ENCODE measurements around the gene RGR. TPM values are rescaled to one million over a fixed set of nuclear protein-coding genes. Genes with fewer than 3 reads are reported as not detected.
A peak's percentile ranks its signal among the peaks of the same experiment; 100 is the strongest.

Gene RGR
- total and polyA plus RNA-seq, 8 donors, result 0.18 to 2.7 TPM; not detected in 6

GRCh38 chr10:84290235-84290634 lies 45.4 kb downstream of the RGR start:
- WGBS, 5 donors, result 54 to 74% (median 70%) methylated on average over 3 of the region's 3 CpGs
- intact Hi-C loops (cut with DNase I; ENCODE audit: low total_unique reads), result no loop called here
- H3K9me3 ChIP-seq, result no peaks in the 10 kb centered on the region
- H3K36me3 ChIP-seq, result no peaks in the 10 kb centered on the region
- H3K4me3 ChIP-seq, result no peak overlapping the region
- no peak for TF ChIP-seq CTCF (IDR thresholded peaks at IDR 0.05)
- H3K4me1 ChIP-seq, result no peaks in the 10 kb centered on the region
- peaks cover 0 to 4% (median 0%) of the 10 kb centered on the region in 3 donors for H3K27me3 ChIP-seq
- DNase-seq, result no peak
- no peak overlapping the region for H3K27ac ChIP-seq

- Histone ChIP-seq H3K4me3 (no peak overlapping the region), H3K36me3 (no peaks in the 10 kb centered on the region), H3K9me3 (no peaks in the 10 kb centered on the region), H3K27ac (no peak overlapping the region), H3K27me3 (peaks cover 0 to 4% (median 0%) of the 10 kb centered on the region in 3 donors), H3K4me1 (no peaks in the 10 kb centered on the region)
- WGBS, 5 donors, result 28 to 38% (median 37%) methylated on average over 1 of the region's 1 CpG
- TF ChIP-seq CTCF (IDR thresholded peaks at IDR 0.05) (no peak), EP300 (IDR thresholded peaks at IDR 0.05) (no peak), POLR2AphosphoS5 (IDR thresholded peaks at IDR 0.05) (no peak), POLR2A (IDR thresholded peaks at IDR 0.05) (no peak)
- DNase-seq, result peak in 1 of 2 donors; percentile 78
- intact Hi-C loops (cut with DNase I; ENCODE audit: low total_unique reads), result no loop called here
Observed at GRCh38 chr10:84291384-84291783, 46.5 kb downstream of the RGR start.

DNA sequence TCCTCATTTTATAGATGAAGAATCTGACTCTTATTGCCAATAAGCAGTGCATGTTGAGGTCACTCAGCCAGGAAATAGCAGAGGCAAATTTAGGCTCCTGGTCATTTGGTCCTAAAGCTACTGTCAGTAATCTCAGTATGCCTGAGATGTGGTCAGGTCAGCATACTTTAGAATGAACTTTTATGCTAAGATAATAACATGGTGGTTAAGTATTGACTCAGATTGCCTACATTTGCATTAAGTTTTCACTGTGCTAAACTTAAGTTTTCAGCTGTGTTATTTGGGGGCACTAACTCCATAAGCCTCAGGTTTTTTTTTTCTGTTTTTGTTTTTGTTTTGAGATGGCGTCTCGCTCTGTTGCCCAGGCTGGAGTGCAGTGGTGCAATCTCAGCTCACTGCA lies 47.6 kb downstream of the RGR start:
- Histone ChIP-seq H3K4me1 (no peaks in the 10 kb centered on the region), H3K27me3 (peaks cover 0 to 4% (median 0%) of the 10 kb centered on the region in 3 donors), H3K9me3 (no peaks in the 10 kb centered on the region), H3K36me3 (no peaks in the 10 kb centered on the region), H3K4me3 (no peak overlapping the region), H3K27ac (no peak overlapping the region)
- intact Hi-C loops (cut with DNase I; ENCODE audit: low total_unique reads), result no loop called here
- TF ChIP-seq POLR2A (IDR thresholded peaks at IDR 0.05) (no peak), EP300 (IDR thresholded peaks at IDR 0.05) (no peak), CTCF (IDR thresholded peaks at IDR 0.05) (no peak), POLR2AphosphoS5 (IDR thresholded peaks at IDR 0.05) (no peak)
- no peak for DNase-seq
- 91 to 100% (median 94%) methylated on average over 2 of the region's 2 CpGs for WGBS, 5 donors

DNA sequence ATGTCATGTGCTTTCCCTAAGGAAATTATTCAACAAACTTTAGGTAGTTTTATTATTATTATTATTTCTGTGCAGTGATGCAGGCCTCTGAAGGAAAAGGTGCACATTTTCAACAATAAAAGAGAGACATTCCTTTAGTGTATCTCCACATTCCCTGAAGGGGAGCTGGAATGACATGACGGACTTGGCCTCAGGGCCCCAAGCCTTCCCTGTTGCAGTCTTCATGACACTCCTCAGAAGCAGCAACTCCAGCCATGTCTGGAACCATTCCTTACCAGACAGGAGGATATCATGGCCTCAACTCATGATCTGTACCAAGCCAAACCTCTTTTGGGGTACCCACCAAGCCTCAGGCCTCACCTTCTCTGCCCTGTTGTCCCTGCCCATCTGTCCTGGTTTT lies 48.3 kb downstream of the RGR start:
- TF ChIP-seq POLR2A (IDR thresholded peaks at IDR 0.05) (no peak), POLR2AphosphoS5 (IDR thresholded peaks at IDR 0.05) (no peak)
- intact Hi-C loops (cut with DNase I; ENCODE audit: low total_unique reads), result no loop called here
- Histone ChIP-seq H3K27me3 (peaks cover 0 to 4% (median 0%) of the 10 kb centered on the region in 3 donors), H3K36me3 (no peaks in the 10 kb centered on the region), H3K27ac (no peak overlapping the region), H3K4me3 (no peak overlapping the region), H3K9me3 (no peaks in the 10 kb centered on the region), H3K4me1 (no peaks in the 10 kb centered on the region)
- no peak for DNase-seq
- 81 to 100% (median 92%) methylated on average over 1 of the region's 1 CpG for WGBS, 5 donors

DNA sequence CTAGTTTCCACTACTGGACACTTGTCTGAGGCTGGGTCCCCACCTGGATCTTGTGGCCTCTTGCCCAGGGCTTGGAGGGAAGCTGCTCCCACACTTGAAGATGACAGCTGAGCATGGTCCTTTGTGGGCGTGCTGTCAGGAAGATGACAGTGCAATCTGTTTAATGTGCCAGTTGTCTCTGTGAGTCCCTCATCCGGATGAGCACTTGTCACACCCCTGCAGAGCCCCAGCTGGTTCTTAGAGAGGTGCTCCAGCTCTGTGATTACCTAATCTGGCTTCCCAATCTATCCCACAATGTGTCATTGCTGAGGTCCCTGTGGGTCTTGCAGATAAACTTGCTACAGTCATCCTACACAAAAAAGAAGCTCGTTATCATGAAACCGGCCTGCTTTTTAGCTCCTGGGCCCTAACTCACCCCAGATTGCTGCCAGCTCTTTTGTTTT lies 48.7 kb downstream of the RGR start:
- DNase-seq, result no peak
- WGBS, 5 donors, result 41 to 59% (median 47%) methylated on average over 4 of the region's 4 CpGs

More for the DNA sequence above, 48.7 kb downstream of the RGR start:
- Histone ChIP-seq H3K4me3 (no peak overlapping the region), H3K27ac (no peak overlapping the region), H3K27me3 (no peaks in the 10 kb centered on the region), H3K9me3 (no peaks in the 10 kb centered on the region), H3K36me3 (no peaks in the 10 kb centered on the region), H3K4me1 (no peaks in the 10 kb centered on the region)
- TF ChIP-seq CTCF (IDR thresholded peaks at IDR 0.05) (no peak), POLR2AphosphoS5 (IDR thresholded peaks at IDR 0.05) (no peak), EP300 (IDR thresholded peaks at IDR 0.05) (no peak), POLR2A (IDR thresholded peaks at IDR 0.05) (no peak)
- intact Hi-C loops (cut with DNase I; ENCODE audit: low total_unique reads), result no loop called here
